Measurements from ENCODE around the gene RAB33B.

RAB33B gene

DNA sequence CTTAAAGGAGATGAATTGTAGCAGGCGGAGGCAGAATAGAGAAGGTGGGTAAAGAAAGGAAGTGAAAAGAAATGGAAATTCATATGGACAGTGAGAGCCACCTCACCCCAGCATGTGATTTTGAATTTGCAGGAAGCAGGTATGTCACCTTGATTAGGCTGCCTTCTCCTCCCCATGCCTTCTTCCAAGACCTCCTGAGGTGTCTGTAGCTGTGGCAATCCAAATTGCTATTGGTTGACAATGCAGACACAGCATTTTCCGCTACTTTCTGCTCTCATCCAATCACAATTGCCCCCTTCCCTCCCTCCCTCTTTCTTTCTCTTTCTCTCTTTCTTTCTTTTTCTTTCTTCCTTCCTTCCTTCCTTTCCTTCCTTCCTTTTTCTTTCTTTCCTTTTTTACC is 38.5 kb downstream of the RAB33B start:
- no peaks in the 10 kb centered on the region for H3K79me2 ChIP-seq (ENCODE audit: insufficient read depth, low read length)
- H3K36me3 ChIP-seq (ENCODE audit: insufficient read depth, low read length) = no peaks in the 10 kb centered on the region; the same call in 1 of the 2 replicates
- H3K4me3 ChIP-seq (ENCODE audit: low read depth, low read length, poor library complexity, severe bottlenecking) = no peak overlapping the region
- no peak overlapping the region for H2AFZ ChIP-seq (ENCODE audit: low read length)
- no peaks in the 10 kb centered on the region for H3K9me2 ChIP-seq (ENCODE audit: low read depth, low read length)
- no peaks in the 10 kb centered on the region for H3F3A ChIP-seq (ENCODE audit: insufficient read depth, low read length)
- no peaks in the 10 kb centered on the region for H3K9me3 ChIP-seq (ENCODE audit: low read length)
- no peak overlapping the region for H3K4me2 ChIP-seq (ENCODE audit: low read length)
- H3K27me3 ChIP-seq (ENCODE audit: insufficient read depth, low read length) = no peaks in the 10 kb centered on the region
- no peaks in the 10 kb centered on the region for H3K4me1 ChIP-seq (ENCODE audit: insufficient read depth, low read length, severe bottlenecking)
- no peak overlapping the region for H3K27ac ChIP-seq (ENCODE audit: low read depth, low read length, poor library complexity, severe bottlenecking)
- no peak overlapping the region for H3K9ac ChIP-seq (ENCODE audit: low read length)
- no peak for TF ChIP-seq EZH2 (IDR thresholded peaks at IDR 0.05; ENCODE audit: borderline replicate concordance, low read length)
- TF ChIP-seq, protein P1, sequence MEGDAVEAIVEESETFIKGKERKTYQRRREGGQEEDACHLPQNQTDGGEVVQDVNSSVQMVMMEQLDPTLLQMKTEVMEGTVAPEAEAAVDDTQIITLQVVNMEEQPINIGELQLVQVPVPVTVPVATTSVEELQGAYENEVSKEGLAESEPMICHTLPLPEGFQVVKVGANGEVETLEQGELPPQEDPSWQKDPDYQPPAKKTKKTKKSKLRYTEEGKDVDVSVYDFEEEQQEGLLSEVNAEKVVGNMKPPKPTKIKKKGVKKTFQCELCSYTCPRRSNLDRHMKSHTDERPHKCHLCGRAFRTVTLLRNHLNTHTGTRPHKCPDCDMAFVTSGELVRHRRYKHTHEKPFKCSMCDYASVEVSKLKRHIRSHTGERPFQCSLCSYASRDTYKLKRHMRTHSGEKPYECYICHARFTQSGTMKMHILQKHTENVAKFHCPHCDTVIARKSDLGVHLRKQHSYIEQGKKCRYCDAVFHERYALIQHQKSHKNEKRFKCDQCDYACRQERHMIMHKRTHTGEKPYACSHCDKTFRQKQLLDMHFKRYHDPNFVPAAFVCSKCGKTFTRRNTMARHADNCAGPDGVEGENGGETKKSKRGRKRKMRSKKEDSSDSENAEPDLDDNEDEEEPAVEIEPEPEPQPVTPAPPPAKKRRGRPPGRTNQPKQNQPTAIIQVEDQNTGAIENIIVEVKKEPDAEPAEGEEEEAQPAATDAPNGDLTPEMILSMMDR (IDR thresholded peaks at IDR 0.05; ENCODE audit: low read length) = no peak
- no peaks in the 10 kb centered on the region for H4K20me1 ChIP-seq (ENCODE audit: insufficient read depth, low read length)

DNA sequence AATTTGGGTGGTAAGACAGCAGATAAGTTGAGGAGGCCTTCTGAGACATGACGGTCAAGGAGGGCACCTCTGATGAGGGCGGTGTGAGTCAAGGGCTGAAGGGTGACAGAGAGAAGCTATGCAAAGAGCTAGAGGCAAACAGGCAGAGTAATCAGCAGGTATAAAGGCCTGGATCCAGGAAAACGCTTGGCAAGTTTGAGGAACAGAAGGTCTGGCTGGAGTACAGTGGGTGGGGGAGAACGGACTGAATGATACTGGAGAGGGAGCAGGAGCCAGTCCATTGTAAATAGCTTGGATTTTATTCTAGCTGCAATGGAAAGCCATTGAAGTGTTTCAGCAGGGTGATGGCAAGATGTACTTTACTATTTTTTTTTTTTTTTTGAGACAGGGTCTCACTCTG is 39.3 kb downstream of the RAB33B start:
- no peaks in the 10 kb centered on the region for H3K9me2 ChIP-seq (ENCODE audit: low read depth, low read length)
- H3K27ac ChIP-seq (ENCODE audit: low read depth, low read length, poor library complexity, severe bottlenecking) = no peak overlapping the region
- no peaks in the 10 kb centered on the region for H4K20me1 ChIP-seq (ENCODE audit: insufficient read depth, low read length)
- no peaks in the 10 kb centered on the region for H3K4me1 ChIP-seq (ENCODE audit: insufficient read depth, low read length, severe bottlenecking)
- no peak overlapping the region for H2AFZ ChIP-seq (ENCODE audit: low read length)
- H3K9me3 ChIP-seq (ENCODE audit: low read length) = no peaks in the 10 kb centered on the region
- H3K9ac ChIP-seq (ENCODE audit: low read length) = no peak overlapping the region
- no peak overlapping the region for H3K4me2 ChIP-seq (ENCODE audit: low read length)
- H3K4me3 ChIP-seq (ENCODE audit: low read depth, low read length, poor library complexity, severe bottlenecking) = no peak overlapping the region
- no peaks in the 10 kb centered on the region; the same call in 1 of the 2 replicates for H3K36me3 ChIP-seq (ENCODE audit: insufficient read depth, low read length)
- TF ChIP-seq, protein P1 (IDR thresholded peaks at IDR 0.05; ENCODE audit: low read length) = no peak
- no peak for TF ChIP-seq EZH2 (IDR thresholded peaks at IDR 0.05; ENCODE audit: borderline replicate concordance, low read length)
- H3K79me2 ChIP-seq (ENCODE audit: insufficient read depth, low read length) = no peaks in the 10 kb centered on the region
- H3K27me3 ChIP-seq (ENCODE audit: insufficient read depth, low read length) = no peaks in the 10 kb centered on the region
- no peaks in the 10 kb centered on the region for H3F3A ChIP-seq (ENCODE audit: insufficient read depth, low read length)

DNA sequence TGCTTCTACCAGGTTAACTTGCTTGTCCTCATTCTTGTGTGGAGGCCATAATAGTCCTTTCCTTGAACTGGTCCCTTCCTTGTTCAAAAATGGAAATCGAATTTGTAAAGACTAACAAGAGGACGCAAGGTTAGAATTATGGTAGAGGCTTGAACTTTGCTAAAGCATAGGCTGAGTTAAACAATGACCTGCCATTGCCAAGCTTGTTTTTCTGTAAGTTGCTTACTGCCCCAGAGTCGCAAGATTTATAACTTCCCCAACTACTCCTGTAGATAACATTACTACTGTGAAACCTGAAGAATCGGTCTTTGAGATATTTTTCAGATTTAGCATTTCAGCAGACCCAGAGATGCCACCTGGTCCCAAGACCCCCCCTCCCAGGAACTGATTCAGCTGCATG is 45.3 kb downstream of the RAB33B start:
- no peaks in the 10 kb centered on the region for H3K79me2 ChIP-seq (ENCODE audit: insufficient read depth, low read length)
- H3K36me3 ChIP-seq (ENCODE audit: insufficient read depth, low read length) = peaks cover 5% of the 10 kb centered on the region; the same call in 1 of the 2 replicates
- no peaks in the 10 kb centered on the region for H3K4me1 ChIP-seq (ENCODE audit: insufficient read depth, low read length, severe bottlenecking)
- H3K9ac ChIP-seq (ENCODE audit: low read length) = no peak overlapping the region
- no peaks in the 10 kb centered on the region for H4K20me1 ChIP-seq (ENCODE audit: insufficient read depth, low read length)
- H3K27ac ChIP-seq (ENCODE audit: low read depth, low read length, poor library complexity, severe bottlenecking) = no peak overlapping the region
- H3F3A ChIP-seq (ENCODE audit: insufficient read depth, low read length) = no peaks in the 10 kb centered on the region
- TF ChIP-seq, protein P1 (IDR thresholded peaks at IDR 0.05; ENCODE audit: low read length) = no peak
- no peak for TF ChIP-seq EZH2 (IDR thresholded peaks at IDR 0.05; ENCODE audit: borderline replicate concordance, low read length)
- no peaks in the 10 kb centered on the region for H3K9me2 ChIP-seq (ENCODE audit: low read depth, low read length)
- H3K9me3 ChIP-seq (ENCODE audit: low read length) = no peaks in the 10 kb centered on the region
- no peaks in the 10 kb centered on the region for H3K27me3 ChIP-seq (ENCODE audit: insufficient read depth, low read length)
- H3K4me3 ChIP-seq (ENCODE audit: low read depth, low read length, poor library complexity, severe bottlenecking) = no peak overlapping the region
- H3K4me2 ChIP-seq (ENCODE audit: low read length) = no peak overlapping the region
- H2AFZ ChIP-seq (ENCODE audit: low read length) = no peak overlapping the region

Data from OCI-LY1 (cell line).